Aorta (tissue), 5 donors: ENCODE results near the gene DCAF6. TPM values are rescaled to one million over a fixed set of nuclear protein-coding genes. Genes with fewer than 3 reads are reported as not detected.

Experiments
- ATAC-seq: fragments of 200-7000 bp; cut with Tn5 transposase; one replicate; pipeline ENCODE4 v1.9.1; 2022; ENCODE audit warnings: moderate library complexity; ENCODE audit not compliant: low FRiP score
- DNase-seq, 2 donors: peaks; one replicate each; pipeline ENCODE4 v3.0.0-alpha.2; 2020
- H3K27ac ChIP-seq, 2 donors: one replicate each; pipeline ENCODE4 v1.5.1; 2013; ENCODE audit warnings: low read length in 2 of 2, mild to moderate bottlenecking in 2 of 2, moderate library complexity in 2 of 2, control low read depth in 1 of 2, inconsistent platforms in 1 of 2, low read depth in 1 of 2
- H3K27me3 ChIP-seq, 2 donors: one replicate each; pipeline ENCODE4 v1.6.1; 2013; ENCODE audit warnings: control low read depth in 1 of 2, low read length in 1 of 2, mild to moderate bottlenecking in 1 of 2, moderate library complexity in 1 of 2; ENCODE audit not compliant: insufficient read depth in 2 of 2, control insufficient read depth in 1 of 2
- H3K36me3 ChIP-seq, 2 donors: one replicate each; pipeline ENCODE4 v1.6.1; 2013; ENCODE audit warnings: control low read depth in 1 of 2, low read length in 1 of 2, mild to moderate bottlenecking in 1 of 2; ENCODE audit not compliant: insufficient read depth in 2 of 2, control insufficient read depth in 1 of 2
- H3K4me1 ChIP-seq, 2 donors: one replicate each; pipeline ENCODE4 v1.6.1; 2013; ENCODE audit warnings: low read length in 2 of 2, control low read depth in 1 of 2, mild to moderate bottlenecking in 1 of 2, moderate library complexity in 1 of 2; ENCODE audit not compliant: insufficient read depth in 2 of 2, control insufficient read depth in 1 of 2
- H3K4me3 ChIP-seq, 2 donors: one replicate each; pipeline ENCODE4 v1.5.1; 2013; ENCODE audit warnings: low read length in 2 of 2, control low read depth in 1 of 2, mild to moderate bottlenecking in 1 of 2
- H3K9me3 ChIP-seq: one replicate; pipeline ENCODE4 v1.6.1; 2013; ENCODE audit warnings: mild to moderate bottlenecking, low read length; ENCODE audit not compliant: control insufficient read depth
- WGBS, 2 donors: extraction: QIAGEN DNeasy Blood & Tissue Kit; methylation state at CpG; one replicate each; pipeline ENCODE4 v1.1.7; 2013; 5-methylcytosine and 5-hydroxymethylcytosine counted together
- intact Hi-C, 2 donors: fragments of 100-400 bp; cut with DNase I; formaldehyde crosslinking; loops; one replicate each; pipeline versions ENCODE4 v1.14.2 to v1.15.0; 2022
- polyA plus RNA-seq, 2 donors: library from polyadenylated mRNA; stranded (reverse); fragments of 200-250 nt; gene quantifications; one replicate each; pipeline ENCODE4 v1.2.3, GENCODE V29; 2013
- total RNA-seq, 2 donors: library from RNA; stranded (reverse); fragmentation: NEBNext Ultra II Directional; extraction: Animal tissue kit (Norgen Biotek cat#: 25700); gene quantifications; one replicate each; pipeline ENCODE4 v1.2.1, GENCODE V29; 2021
- donor health status: healthy with polysubstance abuse.
- donor health status: Bipolar disorder and iron deficiency.
- donor health status: DM: no; HTN: no; CAD: no.
- donor health status: DM: no; HTN: no; CAD: no.
- donor health status: DM: yes; HTN: yes; CAD: no.

The DCAF6 gene
- total and polyA plus RNA-seq, 4 donors = 37.3 to 68.7 (median 49.4) TPM

GRCh38 chr1:168091063-168091462, 154.6 kb downstream of the DCAF6 start:
- no peak overlapping the region for H3K4me3 ChIP-seq
- H3K36me3 ChIP-seq = peaks cover 0 to under 1% of the 10 kb centered on the region in 2 donors
- H3K27ac ChIP-seq = no peak overlapping the region
- no peak for DNase-seq
- no peaks in the 10 kb centered on the region for H3K4me1 ChIP-seq
- no peaks in the 10 kb centered on the region for H3K9me3 ChIP-seq
- no peaks in the 10 kb centered on the region for H3K27me3 ChIP-seq
- intact Hi-C loops = loop anchor here (10.0 kb wide), 2 partner anchors 224 to 234 kb away; no protein-coding TSS in a partner anchor
- ATAC-seq = no peak
- WGBS, 2 donors = 93 to 94% methylated on average over 9 of the region's 9 CpGs

DNA sequence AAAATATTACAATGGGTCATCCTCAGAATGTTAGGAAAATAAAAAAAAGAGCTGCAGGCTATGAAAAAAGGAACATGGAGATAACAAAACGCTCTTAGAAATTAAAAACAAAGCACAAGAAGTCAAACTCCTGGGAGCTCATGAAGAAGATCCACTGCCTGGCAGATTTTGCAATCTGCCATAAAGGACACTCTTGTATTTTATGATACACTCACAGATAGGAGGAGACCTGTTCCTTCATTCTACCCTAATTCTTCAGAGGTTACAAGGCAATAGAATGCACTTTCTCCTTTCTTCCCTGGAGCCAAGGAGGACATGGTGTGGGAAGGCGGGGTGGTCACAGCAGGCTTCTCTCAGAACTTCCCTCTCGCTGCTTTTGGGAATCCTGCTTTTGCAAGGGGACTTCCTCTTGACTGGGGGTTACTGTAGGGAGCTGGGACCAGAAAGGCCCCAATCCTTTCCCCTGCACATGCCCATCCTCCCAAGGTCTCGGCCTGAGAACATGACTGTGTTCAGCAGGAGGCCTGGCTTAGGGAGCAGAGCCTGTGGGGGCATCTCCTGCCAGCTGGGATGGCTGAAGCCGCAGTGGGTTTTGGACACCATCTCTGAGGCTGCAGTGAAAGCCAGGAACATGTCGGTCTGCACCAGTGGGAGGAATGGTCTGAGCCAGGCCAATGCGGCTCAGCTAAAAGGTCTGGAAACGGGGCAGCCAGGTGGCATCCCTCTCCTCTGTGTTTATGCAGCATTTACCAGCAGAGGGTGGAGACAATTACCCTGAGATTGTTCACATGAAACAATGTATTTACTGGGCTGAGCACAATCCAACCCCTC, 155.5 kb downstream of the DCAF6 start:
- Histone ChIP-seq H3K36me3 (peaks cover 0 to 3% of the 10 kb centered on the region in 2 donors), H3K27me3 (no peaks in the 10 kb centered on the region), H3K4me3 (no peak overlapping the region), H3K4me1 (no peaks in the 10 kb centered on the region), H3K27ac (no peak overlapping the region), H3K9me3 (no peaks in the 10 kb centered on the region)
- no peak for DNase-seq
- intact Hi-C loops = loop anchor here (10.0 kb wide), 2 partner anchors 223 to 233 kb away; no protein-coding TSS in a partner anchor
- ATAC-seq = no peak
- WGBS, 2 donors = 29 to 33% methylated on average over 8 of the region's 8 CpGs

- no peak overlapping the region for H3K27ac ChIP-seq
- ATAC-seq (no peak), DNase-seq (no peak)
- 61% methylated on average over 16 of the region's 16 CpGs for WGBS, 2 donors
- intact Hi-C loops = loop anchor here (10.0 kb wide), 2 partner anchors 222 to 232 kb away; no protein-coding TSS in a partner anchor
- no peaks in the 10 kb centered on the region for H3K4me1 ChIP-seq
- H3K27me3 ChIP-seq = no peaks in the 10 kb centered on the region
- H3K9me3 ChIP-seq = no peaks in the 10 kb centered on the region
- H3K36me3 ChIP-seq = peaks cover 0 to 3% of the 10 kb centered on the region in 2 donors
- no peak overlapping the region for H3K4me3 ChIP-seq
Measured at GRCh38 chr1:168092566-168093355, 156.3 kb downstream of the DCAF6 start.

DNA sequence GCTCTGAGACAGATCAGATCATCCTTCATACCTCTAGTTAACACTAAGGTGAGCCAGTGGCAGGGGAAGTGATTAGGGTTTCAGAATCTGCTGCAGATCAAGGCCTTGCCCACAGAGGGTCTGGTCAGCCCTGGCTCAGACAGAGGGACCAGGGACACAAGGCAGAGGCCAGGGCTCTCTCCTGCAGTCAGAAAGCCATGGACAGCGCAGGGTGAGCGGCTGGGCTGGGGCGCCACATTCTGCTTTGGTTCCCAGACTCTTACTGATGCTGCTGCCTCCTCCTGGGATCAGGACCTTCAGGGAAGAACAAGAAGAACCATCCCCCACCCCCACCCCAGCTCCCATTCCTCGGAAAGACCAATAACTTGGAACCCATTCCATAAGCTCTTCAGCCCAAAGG, 157.1 kb downstream of the DCAF6 start:
- intact Hi-C loops = loop anchor here (10.0 kb wide), 2 partner anchors 221 to 231 kb away; no protein-coding TSS in a partner anchor
- Histone ChIP-seq H3K36me3 (peaks cover 0 to 3% of the 10 kb centered on the region in 2 donors), H3K4me1 (no peaks in the 10 kb centered on the region), H3K4me3 (no peak overlapping the region), H3K9me3 (no peaks in the 10 kb centered on the region), H3K27ac (no peak overlapping the region), H3K27me3 (no peaks in the 10 kb centered on the region)
- DNase-seq = no peak
- 96 to 98% methylated on average over 4 of the region's 4 CpGs for WGBS, 2 donors
- ATAC-seq = no peak

DNA sequence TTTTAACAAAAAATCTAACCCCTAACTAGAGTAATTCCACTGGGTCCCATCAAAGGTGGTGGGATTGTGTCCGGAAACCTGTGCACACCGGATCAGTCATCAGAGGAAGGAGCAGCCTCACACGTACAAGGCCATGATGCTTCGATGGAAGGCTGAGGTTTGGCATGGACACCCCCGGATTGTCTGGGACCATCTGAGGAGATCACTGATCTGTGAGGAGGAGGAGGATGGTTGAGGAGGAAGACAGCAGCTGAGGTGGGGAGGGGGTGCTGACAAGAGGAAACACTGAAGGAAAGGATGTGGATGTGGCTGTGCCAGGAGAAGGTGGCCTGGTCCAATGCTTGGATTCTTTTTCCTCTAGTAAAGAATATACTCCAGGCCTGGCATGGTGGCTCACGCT, 159.0 kb downstream of the DCAF6 start:
- H3K36me3 ChIP-seq = peaks cover 0 to 3% of the 10 kb centered on the region in 2 donors
- ATAC-seq = no peak
- H3K27me3 ChIP-seq = no peaks in the 10 kb centered on the region
- no peaks in the 10 kb centered on the region for H3K4me1 ChIP-seq
- DNase-seq = no peak
- WGBS, 2 donors = 94 to 95% methylated on average over 6 of the region's 6 CpGs
- no peak overlapping the region for H3K27ac ChIP-seq
- no peaks in the 10 kb centered on the region for H3K9me3 ChIP-seq
- intact Hi-C loops = loop anchor here (10.0 kb wide), 2 partner anchors 219 to 229 kb away; no protein-coding TSS in a partner anchor
- no peak overlapping the region for H3K4me3 ChIP-seq

- intact Hi-C loops = loop anchor here (10.0 kb wide), 2 partner anchors 218 to 228 kb away; no protein-coding TSS in a partner anchor
- no peak for ATAC-seq
- no peak overlapping the region for H3K27ac ChIP-seq
- H3K9me3 ChIP-seq = no peaks in the 10 kb centered on the region
- H3K4me3 ChIP-seq = no peak overlapping the region
- H3K4me1 ChIP-seq = no peaks in the 10 kb centered on the region
- no peak for DNase-seq
- WGBS, 2 donors = 94 to 95% methylated on average over 27 of the region's 27 CpGs
- peaks cover 0 to 3% of the 10 kb centered on the region in 2 donors for H3K36me3 ChIP-seq
- H3K27me3 ChIP-seq = no peaks in the 10 kb centered on the region
Measured at GRCh38 chr1:168096296-168097165, 160.0 kb downstream of the DCAF6 start.

- Histone ChIP-seq H3K4me3 (no peak overlapping the region), H3K4me1 (no peaks in the 10 kb centered on the region), H3K9me3 (no peaks in the 10 kb centered on the region), H3K36me3 (peaks cover 3% of the 10 kb centered on the region in 2 donors), H3K27me3 (no peaks in the 10 kb centered on the region), H3K27ac (no peak overlapping the region)
- WGBS, 2 donors = 73 to 77% methylated on average over 12 of the region's 12 CpGs
- ATAC-seq (no peak), DNase-seq (no peak)
- intact Hi-C loops = loop anchor here (10.0 kb wide), 2 partner anchors 217 to 227 kb away; no protein-coding TSS in a partner anchor
Measured at GRCh38 chr1:168097921-168098528, 161.5 kb downstream of the DCAF6 start.
